NCI-H345 treated with DMSO at 0.1 percent for 48 hours (cell line): ENCODE results near the gene MAGEB2.
"Not testable (repeated sequence)": the region's sequence is repeated elsewhere in the genome, so short reads cannot be mapped to it uniquely, and the experiment has no call there.

Source experiments
- DNase-seq: peaks from one replicate; lab custom pipeline; 2025; ENCODE audit not compliant: unreplicated experiment; lab: John Stamatoyannopoulos, UW

Gene MAGEB2

GRCh38 chrX:30215357-30215843 lies at the start of gene MAGEB2:
Gene MAGEB2, plus strand, starts transcription at chrX:30215563. Its CDS starts 3,018 bp downstream, at chrX:30218581.
- DNase-seq, result no peak

- no peak for DNase-seq
Measured at GRCh38 chrX:30170900-30171299, 44.5 kb upstream of the MAGEB2 start.

- DNase-seq, result no peak
Measured at GRCh38 chrX:30181353-30181752, 34.0 kb upstream of the MAGEB2 start.

- DNase-seq, result no peak
Measured at GRCh38 chrX:30183554-30183953, 31.8 kb upstream of the MAGEB2 start.

- no peak for DNase-seq
Measured at GRCh38 chrX:30190426-30190825, 24.9 kb upstream of the MAGEB2 start.

- DNase-seq, result not testable (repeated sequence)
Measured at GRCh38 chrX:30193910-30194309, 21.5 kb upstream of the MAGEB2 start.

GRCh38 chrX:30196322-30196721 lies 19.0 kb upstream of the MAGEB2 start:
- DNase-seq, result peak; percentile 1

- no peak for DNase-seq
Measured at GRCh38 chrX:30212172-30212571, 3.2 kb upstream of the MAGEB2 start.

- DNase-seq, result no peak
Measured at GRCh38 chrX:30217465-30217864, 2.1 kb downstream of the MAGEB2 start.

GRCh38 chrX:30219372-30219771 lies 4.0 kb downstream of the MAGEB2 start:
- DNase-seq, result no peak

- no peak for DNase-seq
Measured at GRCh38 chrX:30220661-30221060, 5.3 kb downstream of the MAGEB2 start.

GRCh38 chrX:30224536-30224935 lies 9.2 kb downstream of the MAGEB2 start:
- DNase-seq, result no peak

- no peak for DNase-seq
Measured at GRCh38 chrX:30228526-30228925, 13.2 kb downstream of the MAGEB2 start.

GRCh38 chrX:30230395-30230794 lies 15.0 kb downstream of the MAGEB2 start, which contains the start of gene MAGEB3:
Gene MAGEB3, plus strand, starts transcription at chrX:30230657. Its CDS starts 5,268 bp downstream, at chrX:30235925.
- DNase-seq, result no peak

- DNase-seq, result no peak
Measured at GRCh38 chrX:30241724-30242415, 26.5 kb downstream of the MAGEB2 start, which contains the start of gene MAGEB4. Gene MAGEB4, plus strand, starts transcription at chrX:30242000. Its CDS starts 136 bp downstream, at chrX:30242136.

- no peak for DNase-seq
Measured at GRCh38 chrX:30246769-30247489, 31.6 kb downstream of the MAGEB2 start, which contains the start of gene MAGEB1. Gene MAGEB1, plus strand, starts transcription at chrX:30247146. Its CDS starts 3,348 bp downstream, at chrX:30250494.

- no peak for DNase-seq
Measured at GRCh38 chrX:30248854-30249253, 33.5 kb downstream of the MAGEB2 start.

- no peak for DNase-seq
Measured at GRCh38 chrX:30253257-30253656, 37.9 kb downstream of the MAGEB2 start.

- no peak for DNase-seq
Measured at GRCh38 chrX:30259927-30260326, 44.6 kb downstream of the MAGEB2 start.

- DNase-seq, result no peak
Measured at GRCh38 chrX:30261012-30261411, 45.6 kb downstream of the MAGEB2 start.

GRCh38 chrX:30262763-30263162 lies 47.4 kb downstream of the MAGEB2 start:
- no peak for DNase-seq
